RKO (cell line): ENCODE measurements around the gene CIB2.

ENCODE experiments used
- DNase-seq: peaks from one replicate; pipeline ENCODE4 v3.0.0-alpha.2; 2016; ENCODE audit warnings: low spot score

The CIB2 gene

DNA sequence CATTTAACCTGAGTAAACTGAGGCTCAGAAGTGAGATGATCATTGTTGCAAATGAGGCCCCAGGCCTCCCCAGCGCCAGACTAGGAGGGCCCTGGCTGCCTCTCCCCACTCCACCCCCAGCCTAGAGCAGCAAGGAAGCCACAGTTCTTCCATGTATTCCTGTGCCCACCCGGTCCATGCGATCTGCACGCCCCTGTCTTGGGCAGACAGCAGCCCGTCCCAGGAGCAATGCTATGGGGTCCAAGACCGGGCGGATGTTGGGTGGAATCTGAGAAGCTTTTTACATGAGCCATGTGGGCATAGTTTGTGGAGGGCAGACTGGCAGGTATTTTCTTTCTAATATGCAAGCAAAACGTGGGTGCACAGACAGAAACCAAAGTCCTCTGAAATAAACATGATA, 23.8 kb downstream of the CIB2 start:
- DNase-seq, result no peak

DNA sequence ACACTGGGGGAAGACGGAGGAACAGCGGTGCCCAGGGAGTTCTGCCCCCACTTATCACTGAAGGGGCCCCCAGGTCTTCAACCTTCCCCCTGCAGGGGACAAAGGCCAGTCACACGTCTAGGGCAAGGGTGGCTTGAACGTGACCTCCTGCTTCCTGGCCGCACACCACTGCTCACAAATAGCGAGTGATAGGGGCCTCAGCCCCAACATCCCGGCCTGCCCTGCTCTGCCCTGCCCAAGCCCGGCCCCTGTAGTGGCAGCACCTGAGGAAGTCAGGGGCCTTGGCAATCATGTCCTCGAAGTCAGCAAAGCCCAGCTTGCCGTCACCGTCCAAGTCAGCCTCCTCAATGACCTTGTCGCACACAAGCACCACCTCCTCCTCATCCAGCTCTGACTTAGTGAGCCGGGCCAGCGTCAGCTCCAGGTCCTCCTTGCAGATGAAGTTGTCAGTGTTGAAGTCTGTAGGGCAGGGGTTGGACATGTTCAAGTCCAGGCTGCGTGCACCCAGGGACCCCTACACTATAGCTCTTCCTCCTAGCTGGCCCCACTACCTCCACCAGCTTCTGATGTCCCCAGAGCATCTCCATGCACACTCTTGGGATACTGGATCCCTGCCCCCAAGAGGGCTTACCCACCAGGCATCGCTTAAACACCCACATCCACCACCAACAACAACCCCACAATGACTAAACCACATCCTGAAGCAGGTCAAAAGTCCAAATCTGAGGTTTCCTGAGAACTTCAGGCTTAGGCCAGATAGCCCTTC, 25.6 kb downstream of the CIB2 start:
- DNase-seq, result no peak

DNA sequence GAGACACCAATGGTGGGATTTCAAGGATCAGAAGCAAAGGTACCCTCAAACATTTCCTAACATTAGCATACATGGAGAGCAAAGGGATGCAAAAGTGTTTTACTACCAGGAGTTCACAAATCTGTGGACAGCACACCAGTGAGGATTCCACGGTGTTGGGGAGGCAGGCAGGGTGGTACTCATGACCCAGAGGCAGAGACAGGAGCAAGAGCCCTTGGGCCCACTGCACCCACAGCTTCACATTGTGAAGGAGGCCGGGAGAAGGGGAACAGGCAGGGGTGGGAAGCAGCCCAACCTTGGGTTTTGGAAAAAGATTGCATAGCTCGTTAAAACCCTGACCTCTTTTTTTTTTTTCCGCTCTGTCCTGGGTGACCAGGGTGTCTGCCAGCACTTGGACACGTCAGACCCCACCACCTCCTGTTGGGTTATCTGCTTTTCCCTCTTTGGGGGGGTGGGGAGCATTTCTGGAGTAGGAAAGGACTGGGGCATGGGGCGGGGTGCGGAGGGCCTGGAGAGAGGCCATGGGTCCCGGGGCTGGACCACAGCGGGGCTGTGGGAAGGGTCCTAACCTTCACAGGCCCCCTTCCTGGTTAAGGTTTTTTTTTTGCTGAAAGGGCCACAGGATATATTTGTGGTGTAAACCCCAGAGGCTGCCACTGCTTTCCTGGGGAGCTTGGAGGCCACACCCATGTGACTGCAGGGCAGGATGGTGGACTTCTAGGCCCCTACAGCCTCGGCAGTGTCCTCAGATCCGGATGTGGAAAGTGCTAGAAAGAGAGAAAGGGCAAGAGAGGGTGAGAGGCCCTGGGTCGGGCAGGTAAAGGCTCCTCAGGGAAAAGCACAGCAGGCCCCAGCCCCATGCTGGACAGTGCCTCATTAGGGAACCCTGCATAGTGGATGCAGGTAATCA, 26.4 kb downstream of the CIB2 start:
- no peak for DNase-seq

DNA sequence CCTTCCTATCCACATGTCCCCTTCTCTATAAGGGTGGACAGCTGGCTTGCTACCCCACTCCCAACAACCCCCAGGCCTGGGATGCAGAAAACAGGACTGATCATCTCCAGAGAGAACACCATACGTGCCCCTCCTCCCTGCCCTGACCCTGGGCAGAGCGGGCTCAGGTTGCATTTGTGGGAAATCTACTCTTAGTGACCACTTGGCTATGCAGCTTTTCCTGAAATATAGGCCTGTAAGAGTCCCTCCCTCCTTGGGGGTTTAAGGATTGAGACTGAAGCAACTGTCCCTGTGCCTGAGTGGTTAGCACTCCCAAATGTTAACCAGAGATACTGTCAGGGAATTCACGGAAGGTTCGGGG, 27.1 kb downstream of the CIB2 start:
- no peak for DNase-seq

DNA sequence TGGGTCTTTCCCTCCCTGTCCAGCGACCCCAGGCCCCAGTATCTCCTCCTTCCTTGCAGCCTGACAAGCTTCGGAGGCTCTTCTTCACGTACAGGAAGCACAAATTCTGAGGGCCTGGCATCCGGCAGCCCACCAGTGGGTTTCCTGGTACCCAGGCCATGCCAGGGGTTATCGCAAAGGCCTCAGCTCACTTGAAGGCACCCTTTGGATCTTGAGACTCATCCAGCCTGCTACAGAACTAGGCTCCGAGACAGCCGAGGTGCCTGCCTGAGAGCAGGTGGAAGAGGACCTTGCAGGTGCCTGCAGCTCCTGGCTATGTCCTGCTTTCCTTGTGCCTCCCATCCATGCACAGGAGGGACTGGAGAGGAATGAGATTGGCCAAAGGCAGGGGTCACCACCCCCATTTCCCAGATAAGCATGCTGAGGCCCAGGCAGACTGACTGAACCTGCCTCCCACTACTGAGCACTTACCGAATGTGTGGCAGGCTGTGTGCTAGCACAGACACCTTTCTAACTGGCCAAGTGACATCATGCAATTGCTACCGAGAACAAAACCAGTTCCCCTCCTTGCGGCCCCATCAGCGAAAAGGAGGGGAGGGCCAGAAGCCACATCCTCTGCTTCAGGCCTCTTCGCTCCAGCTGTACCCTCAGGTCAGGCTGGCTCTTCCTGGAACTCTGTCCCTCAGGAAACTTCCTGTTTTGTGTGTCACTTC, 27.7 kb downstream of the CIB2 start:
- no peak for DNase-seq

DNA sequence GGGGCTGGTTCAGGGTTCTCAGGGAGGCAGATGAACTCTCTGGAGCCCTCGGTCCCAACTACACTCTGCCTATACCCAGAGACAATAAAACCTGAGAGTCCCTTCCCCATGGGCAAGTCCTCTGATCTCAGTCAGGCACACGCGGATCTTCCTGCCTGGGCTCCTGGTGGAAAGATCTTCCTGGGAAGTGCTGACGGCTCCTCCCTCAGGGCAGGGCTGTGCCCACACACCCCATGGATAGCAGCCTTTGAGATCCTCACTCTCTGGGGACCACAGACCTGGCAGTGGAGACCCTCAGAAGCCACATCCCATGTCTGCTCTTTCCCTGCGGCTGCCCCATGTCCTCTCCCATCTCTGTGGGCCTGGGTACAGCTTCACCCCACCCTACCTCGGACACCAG, 28.5 kb downstream of the CIB2 start:
- no peak for DNase-seq

DNA sequence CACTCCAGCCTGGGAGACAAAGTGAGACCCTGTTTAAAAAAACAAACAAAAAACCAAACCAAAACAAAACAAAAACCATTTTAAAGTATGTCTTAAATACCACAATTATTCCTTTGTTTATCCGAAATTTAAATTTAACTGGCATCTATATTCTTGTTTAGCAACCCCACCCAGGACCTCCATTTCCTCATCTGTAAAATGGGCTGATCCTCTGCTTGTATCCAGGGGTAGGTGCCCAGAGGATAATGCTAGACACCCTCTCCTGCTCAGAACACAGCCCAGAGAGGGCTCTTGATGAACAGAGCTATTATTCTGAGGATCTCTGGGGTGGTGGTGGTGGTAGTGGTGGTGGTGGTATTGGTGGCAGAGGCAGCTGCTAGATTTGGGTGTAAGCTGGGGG, 29.0 kb downstream of the CIB2 start:
- DNase-seq, result no peak

DNA sequence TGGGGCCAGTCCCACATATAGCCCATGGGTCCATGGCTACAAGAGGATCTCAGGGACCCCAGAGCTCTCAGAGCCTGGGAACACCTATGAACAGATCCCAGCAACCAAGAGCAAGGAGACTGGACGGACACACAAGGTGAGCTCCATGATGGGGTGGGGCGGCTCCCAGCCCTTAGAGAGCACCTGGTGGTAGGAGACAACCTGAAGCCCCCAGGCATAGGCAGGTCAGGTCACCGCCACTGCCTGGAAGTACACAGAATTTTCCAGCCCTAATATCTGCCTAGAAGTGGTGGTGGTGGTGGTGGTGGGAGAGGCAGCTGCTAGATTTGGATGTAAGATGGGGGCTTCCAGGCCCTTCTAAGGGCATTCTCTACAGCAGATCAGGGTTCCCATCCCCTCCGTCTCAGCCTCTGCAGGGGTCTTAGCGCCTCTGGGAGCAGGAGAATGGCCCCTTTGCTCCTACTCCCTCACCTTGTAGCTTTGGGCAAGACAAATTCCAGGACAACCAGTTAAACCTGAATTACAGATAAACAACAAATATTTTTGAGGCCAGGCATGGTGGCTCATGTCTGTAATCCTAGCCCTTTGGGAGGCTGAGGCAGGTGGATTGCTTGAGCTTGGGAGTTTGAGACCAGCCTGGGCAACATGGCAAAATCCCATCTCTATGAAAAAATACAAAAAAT, 29.7 kb downstream of the CIB2 start:
- no peak for DNase-seq

DNA sequence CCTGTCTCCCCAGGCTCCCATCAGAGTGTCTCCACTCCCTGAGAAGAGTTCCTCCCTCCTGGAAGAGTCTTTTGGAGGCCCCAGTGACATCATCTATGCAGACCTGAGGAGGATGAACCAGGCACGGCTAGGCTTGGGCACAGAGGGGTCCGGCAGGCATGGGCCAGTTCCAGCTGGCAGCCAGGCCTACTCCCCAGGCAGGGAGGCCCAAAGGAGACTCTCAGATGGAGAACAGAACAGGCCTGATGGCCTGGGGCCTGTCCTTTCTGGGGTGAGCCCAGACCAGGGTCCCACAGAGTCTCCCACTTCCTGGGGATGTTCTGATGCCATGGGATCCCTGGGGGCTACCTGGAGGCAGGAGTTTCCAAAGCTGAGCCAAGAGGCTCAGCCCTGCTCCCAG, 30.4 kb downstream of the CIB2 start:
- DNase-seq, result no peak

DNA sequence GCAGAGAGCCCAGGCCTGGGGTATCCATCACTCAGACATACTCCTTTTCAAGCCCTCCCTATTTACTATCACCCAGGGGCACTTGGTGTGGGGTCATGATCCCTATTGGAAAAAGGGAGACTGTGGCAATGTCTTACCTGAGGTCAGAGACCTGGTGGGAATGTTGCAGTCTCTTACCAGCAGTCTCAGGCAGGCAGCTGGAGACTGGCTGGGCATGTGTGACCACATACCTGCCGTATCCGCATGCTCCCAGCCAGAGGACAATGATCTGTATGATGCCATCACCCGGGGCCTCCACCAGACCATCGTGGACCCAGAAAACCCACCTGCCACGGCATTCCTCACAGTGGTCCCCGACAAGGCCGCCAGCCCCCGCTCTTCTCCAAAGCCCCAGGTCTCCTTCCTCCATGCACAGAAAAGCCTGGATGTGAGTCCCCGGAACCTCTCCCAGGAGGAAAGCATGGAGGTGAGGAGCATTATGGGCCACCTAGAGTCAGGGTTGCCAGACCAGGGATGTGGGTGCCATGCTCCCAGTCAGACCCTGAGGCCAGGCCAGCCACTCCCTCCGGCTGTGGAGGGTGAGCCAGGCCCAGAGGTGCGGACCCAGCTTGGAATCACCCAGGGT, 33.0 kb downstream of the CIB2 start:
- DNase-seq, result no peak

DNA sequence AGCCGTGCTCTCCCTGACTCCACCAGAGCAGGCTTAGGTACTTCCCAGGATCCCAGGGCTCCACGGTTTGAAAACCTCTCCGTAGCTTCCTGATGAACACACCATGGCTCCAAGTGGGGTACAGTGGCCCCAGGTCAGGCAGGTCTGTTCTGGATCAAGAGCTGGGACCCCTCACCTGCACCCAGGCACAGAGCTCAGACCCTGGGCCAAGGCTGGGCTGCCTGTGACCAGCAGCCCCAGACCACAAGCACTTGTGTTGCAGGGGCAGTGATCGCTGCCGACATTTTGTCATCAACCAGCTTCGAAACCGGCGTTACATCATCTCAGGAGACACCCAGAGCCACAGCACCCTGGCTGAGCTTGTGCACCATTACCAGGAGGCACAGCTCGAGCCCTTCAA, 33.6 kb downstream of the CIB2 start:
- no peak for DNase-seq

DNA sequence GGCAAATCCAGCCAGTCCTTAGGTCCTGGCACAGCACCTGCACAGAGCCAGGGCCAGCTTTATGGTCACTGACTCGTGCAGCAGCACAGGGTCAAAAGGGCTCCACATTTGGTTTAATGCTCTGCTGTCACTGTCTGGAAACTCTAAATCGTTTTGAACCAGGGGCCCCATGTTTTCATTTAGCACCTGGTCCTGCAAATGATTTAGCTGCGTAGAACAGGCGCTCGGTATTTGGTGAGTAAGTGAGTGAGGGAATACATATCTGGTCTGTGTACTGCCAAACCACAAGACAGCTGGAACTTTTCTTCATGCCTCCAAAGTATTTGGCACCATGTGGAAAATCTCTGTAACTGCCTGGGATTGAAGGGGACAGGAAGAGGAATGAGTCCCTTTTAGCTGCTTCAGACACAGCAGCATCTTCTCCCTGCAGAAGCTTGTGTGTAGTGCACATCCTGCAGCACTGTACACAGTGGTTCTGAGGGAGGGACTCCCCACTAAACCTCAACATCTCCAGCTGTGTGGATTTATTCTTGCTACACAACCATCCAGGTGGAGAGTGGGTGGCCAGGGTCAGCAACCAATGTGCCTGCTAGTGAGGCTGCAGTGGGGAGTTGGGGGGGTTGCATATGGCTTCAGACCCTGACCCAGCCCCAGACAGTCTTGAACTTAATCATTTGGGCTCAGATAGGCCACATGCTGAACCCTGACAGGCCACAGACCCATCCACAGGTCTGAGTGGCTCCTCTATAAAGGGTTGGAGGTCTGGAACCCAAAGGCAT, 37.8 kb downstream of the CIB2 start:
- no peak for DNase-seq

DNA sequence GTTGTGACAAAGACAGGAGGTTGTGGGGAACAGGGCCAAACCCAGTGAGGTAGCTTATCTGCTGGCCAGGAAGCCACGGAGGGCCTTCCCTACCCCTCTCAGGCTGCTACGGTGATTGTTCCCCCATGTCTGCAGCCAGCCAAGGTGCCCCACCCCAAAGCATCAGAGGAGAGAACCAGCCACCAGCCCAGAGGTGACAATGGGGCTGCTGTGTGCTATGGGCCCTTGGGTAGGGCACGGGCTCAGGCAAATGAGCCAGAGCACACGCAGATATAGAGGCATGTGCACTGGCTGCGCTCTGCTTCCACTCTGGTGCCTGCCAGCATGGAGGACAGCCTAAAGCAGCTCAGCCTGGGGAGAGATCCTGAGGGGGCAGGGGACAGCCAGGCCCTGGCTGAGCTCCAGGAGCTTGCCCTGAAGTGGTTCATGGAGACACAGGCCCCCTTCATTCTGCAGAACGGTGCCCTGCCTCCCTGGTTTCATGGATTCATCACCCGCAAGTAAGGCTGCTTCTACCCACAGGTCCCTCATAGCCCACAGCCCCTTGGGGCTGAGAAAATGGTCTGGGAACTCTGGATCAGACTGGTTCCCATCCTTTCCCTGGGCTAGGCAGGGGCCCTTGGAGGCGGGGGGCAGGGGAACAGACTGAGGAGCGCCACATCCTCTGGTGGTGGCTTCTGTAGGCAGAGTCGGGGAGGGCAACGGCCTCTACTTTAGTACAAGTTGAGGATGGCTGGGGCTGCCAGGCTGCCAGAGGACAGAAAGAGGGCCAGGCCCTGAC, 38.8 kb downstream of the CIB2 start, which contains the start of gene SH2D7:
SH2D7 (plus strand) TSS at position 301 of the 781 bp plus-strand sequence; CDS start at position 325, 24 bp downstream.
- no peak for DNase-seq

DNA sequence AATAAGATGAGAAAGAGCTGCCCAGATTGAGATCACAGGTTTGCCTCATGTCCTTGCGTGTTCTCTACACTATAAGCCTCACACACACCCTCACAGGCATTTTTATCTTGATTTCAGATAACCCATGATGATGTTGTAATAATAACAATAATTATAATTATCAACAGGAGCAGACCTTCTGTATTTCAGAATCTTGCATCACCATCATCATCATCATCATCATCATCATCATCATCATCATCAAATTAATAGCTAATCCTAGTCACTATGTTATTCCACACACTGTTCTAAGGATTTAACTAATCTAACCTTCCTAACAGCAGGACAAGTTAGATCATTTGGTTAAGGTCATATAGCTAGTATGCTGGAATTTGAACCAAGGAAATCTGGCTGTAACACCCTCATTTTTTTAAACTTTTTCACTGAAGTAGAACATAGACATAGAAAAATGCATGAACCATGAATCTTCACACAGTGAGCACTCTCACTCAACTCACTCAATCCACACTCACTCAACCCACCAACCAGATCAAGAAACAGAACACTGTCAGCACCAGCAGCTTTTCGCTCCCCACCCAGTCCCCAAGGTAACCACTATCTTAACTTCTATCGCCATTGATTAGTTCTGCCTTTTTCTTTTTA, 40.7 kb downstream of the CIB2 start:
- no peak for DNase-seq

DNA sequence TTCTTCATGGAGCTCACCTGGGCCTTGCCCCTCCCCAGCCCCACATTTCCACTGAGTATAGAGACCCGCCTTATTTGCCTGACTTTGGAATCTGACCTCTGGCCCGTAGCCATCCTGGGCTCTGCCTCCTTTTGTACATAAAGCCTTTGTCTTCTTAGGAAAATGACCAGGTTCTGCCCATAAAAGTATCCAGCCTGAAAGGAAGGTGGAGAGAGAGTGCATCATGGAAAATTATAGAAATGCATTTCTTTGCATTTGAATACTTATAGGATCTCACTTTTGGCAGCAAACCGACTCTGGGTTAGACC, 42.5 kb downstream of the CIB2 start:
- no peak for DNase-seq

DNA sequence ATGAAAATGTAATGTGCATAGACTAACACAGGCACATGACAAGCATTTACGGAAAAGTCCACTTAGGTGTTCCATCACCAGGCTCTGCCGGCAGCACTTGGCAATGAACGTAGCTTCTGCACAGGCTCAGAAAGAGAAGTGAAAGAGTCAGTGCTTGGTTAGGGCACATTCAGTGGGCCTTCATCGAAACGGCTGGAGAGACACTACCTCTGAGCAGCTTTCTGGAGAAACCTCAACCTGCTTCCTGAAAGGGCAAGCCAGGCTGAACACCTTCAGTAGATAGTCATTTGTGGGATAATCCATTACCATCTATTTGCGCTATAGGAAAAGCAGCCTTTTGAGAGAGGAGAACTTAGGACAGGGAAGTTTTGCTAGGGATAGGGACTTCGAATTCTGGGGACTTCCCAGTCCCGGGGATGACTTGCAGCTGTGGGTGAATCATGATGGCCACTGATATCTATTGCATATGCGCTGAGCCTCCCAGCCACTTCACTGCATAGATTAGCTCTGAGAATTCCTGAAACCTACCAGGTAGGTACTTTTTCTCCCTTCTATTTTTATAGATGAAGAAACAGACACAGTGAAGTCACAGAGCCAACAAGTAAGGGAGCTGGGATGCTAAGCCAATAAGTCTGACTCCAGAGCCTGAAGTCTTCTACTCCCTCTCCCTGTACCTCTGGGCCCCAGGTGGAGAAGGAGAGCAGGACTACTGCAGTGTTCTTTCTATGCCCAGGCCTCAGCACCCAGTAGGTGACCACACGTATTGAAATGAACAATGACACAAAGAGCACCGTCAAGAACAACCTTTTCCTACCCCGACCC, 43.1 kb downstream of the CIB2 start:
- no peak for DNase-seq

DNA sequence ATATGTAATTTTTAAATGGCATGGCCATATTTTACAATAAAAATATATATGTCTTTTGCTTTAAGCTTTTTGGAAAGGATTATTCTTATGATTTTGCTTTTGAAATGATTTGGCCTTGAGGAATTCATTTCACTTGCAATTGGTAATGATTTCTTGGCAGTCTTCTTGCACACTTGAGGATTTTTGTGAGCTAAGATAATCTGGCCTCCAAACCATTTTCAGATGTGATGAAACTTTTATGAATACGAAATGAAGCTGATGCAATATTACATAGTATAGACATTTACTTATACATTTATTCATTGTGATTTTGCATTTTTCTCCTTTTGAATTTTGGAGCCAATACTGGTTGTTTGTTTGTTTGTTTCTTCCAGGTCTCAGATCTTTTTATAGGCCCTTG, 45.3 kb downstream of the CIB2 start:
- no peak for DNase-seq

DNA sequence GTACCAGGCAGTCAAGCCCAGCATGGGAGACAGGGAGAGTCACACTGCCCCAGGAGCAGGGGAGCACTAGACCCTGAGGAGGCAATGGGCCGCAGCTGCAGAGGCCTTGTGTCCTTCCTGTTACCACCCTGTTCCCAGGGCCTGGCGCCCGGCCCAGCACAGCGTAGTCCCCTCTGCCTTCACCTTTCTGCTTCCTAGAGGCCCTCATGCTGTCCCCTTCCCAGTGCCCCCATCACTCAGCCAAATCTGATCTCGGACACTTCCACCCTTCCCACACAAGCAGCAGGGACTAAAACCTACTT, 46.8 kb downstream of the CIB2 start:
- no peak for DNase-seq
